GM12872 (cell line): ENCODE data around the gene APOE.
"Not testable (repeated sequence)": the region's sequence is repeated elsewhere in the genome, so short reads cannot be mapped to it uniquely, and the experiment has no call there.

Experiments
- TF ChIP-seq, protein P1 (sequence below): IDR thresholded peaks from 3 replicates; pipeline ENCODE4 v1.5.1; 2011; ENCODE audit warnings: low read depth, mild to moderate bottlenecking, low read length, moderate library complexity; ENCODE audit not compliant: insufficient read depth

The APOE gene

DNA sequence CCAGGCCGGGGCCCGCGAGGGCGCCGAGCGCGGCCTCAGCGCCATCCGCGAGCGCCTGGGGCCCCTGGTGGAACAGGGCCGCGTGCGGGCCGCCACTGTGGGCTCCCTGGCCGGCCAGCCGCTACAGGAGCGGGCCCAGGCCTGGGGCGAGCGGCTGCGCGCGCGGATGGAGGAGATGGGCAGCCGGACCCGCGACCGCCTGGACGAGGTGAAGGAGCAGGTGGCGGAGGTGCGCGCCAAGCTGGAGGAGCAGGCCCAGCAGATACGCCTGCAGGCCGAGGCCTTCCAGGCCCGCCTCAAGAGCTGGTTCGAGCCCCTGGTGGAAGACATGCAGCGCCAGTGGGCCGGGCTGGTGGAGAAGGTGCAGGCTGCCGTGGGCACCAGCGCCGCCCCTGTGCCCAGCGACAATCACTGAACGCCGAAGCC lies 3.3 kb downstream of the APOE start:
- TF ChIP-seq, protein P1, sequence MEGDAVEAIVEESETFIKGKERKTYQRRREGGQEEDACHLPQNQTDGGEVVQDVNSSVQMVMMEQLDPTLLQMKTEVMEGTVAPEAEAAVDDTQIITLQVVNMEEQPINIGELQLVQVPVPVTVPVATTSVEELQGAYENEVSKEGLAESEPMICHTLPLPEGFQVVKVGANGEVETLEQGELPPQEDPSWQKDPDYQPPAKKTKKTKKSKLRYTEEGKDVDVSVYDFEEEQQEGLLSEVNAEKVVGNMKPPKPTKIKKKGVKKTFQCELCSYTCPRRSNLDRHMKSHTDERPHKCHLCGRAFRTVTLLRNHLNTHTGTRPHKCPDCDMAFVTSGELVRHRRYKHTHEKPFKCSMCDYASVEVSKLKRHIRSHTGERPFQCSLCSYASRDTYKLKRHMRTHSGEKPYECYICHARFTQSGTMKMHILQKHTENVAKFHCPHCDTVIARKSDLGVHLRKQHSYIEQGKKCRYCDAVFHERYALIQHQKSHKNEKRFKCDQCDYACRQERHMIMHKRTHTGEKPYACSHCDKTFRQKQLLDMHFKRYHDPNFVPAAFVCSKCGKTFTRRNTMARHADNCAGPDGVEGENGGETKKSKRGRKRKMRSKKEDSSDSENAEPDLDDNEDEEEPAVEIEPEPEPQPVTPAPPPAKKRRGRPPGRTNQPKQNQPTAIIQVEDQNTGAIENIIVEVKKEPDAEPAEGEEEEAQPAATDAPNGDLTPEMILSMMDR, result no peak

- TF ChIP-seq, protein P1, result no peak
Measured at GRCh38 chr19:44909775-44910174, 4.2 kb downstream of the APOE start.

- TF ChIP-seq, protein P1, result no peak
Measured at GRCh38 chr19:44912854-44913253, 7.3 kb downstream of the APOE start.

DNA sequence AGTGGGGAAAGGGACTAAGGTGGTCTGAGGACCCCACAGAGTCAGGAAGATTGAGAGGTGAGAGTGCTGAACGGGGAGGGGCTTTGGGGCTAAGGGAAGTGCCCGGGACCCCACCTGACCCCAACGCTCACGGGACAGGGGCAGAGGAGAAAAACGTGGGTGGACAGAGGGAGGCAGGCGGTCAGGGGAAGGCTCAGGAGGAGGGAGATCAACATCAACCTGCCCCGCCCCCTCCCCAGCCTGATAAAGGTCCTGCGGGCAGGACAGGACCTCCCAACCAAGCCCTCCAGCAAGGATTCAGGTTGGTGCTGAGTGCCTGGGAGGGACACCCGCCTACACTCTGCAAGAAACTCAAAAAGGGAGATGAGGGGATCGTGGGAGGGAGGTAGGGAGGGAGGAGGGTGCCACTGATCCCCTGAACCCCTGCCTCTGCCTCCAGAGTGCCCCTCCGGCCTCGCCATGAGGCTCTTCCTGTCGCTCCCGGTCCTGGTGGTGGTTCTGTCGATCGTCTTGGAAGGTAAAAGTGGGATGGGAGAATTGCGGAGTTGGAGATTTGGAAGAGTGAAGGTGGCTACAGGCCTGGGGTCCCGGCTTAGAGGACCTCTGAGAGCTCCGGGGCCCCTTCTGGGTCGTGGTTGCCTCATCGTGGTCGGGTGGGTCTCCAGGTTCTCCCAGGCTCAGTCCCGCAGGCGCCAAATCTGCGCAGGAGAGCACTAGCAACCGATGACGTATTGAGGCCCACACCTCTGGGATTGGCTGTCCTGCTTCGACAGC lies 9.0 kb downstream of the APOE start, which contains the start of gene APOC1:
Gene APOC1 (plus strand): TSS at position 176 of the 774 bp plus-strand sequence. CDS start 284 bp downstream, at position 460.
- TF ChIP-seq, protein P1, result not testable (repeated sequence)

GRCh38 chr19:44924243-44924725 lies 18.7 kb downstream of the APOE start:
- TF ChIP-seq, protein P1, result no peak

GRCh38 chr19:44925114-44925891 lies 19.7 kb downstream of the APOE start:
- TF ChIP-seq, protein P1, result no peak

- TF ChIP-seq, protein P1, result no peak
Measured at GRCh38 chr19:44927746-44928145, 22.1 kb downstream of the APOE start.
